Activated CD4-positive, CD25-positive, alpha-beta regulatory T cell treated with anti-CD3 and anti-CD28 coated beads, Interleukin-2, amount 50 U/mL, for 72 hours (primary cell): Measurements from ENCODE around the gene KCNH1.

Source experiments
- DNase-seq: peaks from one replicate; pipeline ENCODE4 v3.0.0; 2021

The KCNH1 gene

GRCh38 chr1:210916548-210916947 is 217.4 kb downstream of the KCNH1 start:
- DNase-seq = no peak

DNA sequence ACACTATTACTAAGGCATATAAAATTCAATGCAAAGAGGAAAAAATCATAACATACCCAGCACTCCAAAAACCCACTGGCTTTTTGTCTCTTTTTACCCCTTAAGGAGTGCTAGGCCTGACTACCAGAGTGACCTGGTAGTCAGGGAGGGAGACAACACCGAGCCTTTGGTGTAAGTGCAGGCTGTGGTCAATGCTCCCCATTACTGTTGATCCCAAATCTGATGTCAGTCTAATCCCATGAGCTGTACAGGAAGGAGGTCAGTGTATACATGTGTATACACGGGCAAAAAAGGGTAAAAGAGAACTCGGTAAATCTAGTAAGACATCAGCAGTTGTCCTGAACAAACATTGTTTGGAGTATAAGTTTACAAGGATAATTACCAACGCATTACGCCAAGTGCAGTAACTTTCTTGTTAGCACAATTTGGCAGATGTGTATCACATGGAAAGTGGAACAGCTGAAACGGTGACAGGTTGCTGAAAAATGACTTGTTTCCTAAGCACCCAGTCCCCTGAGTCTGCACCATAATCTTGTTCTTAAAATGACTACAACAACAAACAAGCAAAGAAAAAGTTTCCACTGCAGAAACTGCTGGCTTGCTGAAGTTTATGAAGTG is 217.9 kb downstream of the KCNH1 start:
- DNase-seq = no peak

GRCh38 chr1:210912752-210913151 is 221.2 kb downstream of the KCNH1 start:
- no peak for DNase-seq

DNA sequence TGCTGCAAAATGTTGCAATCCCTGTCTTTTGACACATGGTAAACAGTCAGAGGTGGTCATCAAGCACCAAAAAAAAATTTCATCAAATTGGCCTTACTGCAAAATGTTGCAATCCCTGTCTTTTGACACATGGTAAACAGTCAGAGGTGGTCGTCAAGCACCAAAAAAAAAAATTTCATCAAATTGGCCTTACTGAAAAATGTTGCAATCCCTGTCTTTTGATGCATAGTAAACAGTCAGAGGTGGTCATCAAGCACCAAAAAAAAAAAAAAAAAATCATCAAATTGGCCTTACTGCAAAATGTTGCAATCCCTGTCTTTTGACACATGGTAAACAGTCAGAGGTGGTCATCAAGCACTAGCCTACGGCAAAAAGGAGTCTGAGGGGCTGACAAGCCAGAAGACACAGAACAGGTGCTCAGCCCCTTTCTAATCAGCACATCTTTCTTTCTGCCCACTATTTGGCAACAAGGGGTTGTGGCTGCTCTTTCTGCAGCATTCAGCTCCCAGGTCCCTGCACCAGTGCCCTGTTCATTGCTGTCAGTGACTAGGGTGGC is 223.8 kb downstream of the KCNH1 start:
- no peak for DNase-seq

GRCh38 chr1:210908791-210909190 is 225.2 kb downstream of the KCNH1 start:
- DNase-seq = no peak

DNA sequence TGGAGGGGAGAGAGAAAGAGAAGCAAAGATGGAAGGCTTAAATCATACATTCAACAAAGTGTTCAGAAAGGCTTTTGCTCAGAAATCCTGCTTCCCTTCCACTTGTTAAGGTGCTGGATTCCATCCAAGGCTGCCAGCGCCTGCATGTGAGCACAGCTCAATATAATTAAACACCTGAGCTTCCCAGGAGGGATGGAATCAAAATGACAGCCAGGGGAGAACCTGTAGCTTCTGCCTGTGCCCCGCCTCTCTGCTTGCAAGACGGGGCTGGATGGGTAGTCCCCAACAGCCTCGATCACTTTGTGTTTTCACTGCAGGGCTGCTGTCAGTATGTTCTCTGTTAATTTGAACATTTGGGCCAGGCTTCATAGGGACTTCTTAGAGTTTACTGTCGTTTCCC is 225.7 kb downstream of the KCNH1 start:
- DNase-seq = no peak

DNA sequence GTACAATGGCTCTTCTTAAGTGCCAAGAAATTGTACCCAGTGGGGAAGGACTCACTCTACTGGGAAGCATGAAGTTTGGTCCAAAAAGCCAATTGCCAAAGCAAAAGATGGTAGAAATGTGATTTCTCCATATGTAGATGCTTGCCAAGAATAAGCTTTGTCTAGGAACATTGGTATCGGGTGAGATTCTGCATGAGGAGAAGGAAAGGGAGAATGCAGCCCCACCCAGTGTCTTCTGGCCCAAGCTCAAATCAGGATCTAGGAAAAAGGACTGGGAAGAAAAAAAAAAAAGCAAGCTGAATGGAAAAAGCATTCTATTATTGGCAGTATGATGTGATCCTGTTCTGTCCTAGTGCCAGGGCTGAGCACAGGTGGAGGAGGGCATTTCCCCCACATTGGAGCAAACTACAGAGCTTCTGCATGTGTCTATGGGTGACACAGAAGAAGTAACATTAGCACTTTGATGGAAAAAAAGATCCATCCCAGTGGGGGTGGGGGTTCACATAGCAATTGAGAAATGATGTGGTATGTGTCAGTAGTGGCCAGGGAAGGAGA is 226.6 kb downstream of the KCNH1 start:
- no peak for DNase-seq

DNA sequence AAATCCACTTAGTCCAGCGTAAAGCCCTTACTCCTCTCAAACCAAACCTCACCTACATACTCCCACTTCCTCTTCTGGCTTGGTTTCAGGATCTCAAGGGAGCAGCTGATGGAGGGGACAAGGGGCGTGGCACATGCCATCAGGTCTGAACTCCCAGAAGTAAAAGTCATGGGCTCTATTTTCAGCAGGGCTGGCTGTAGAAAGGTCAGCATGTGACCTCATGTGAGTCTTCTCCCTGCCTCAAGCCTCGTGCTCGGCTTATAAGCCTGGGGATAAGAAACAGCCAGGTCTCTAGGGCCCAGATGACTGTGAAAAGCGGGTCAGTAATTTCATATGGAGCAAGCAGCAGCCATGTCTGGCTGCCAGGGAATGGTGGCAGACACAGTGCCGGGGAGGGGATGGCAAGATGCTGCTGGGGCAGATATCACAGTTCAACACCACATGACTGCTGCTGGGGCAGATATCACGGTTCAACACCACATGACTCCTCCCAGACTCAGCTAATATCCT is 227.9 kb downstream of the KCNH1 start:
- DNase-seq = no peak

GRCh38 chr1:210905365-210905904 is 228.5 kb downstream of the KCNH1 start:
- DNase-seq = no peak

- no peak for DNase-seq
These were observed 231.8 kb downstream of the KCNH1 start for GRCh38 chr1:210901981-210902770.

DNA sequence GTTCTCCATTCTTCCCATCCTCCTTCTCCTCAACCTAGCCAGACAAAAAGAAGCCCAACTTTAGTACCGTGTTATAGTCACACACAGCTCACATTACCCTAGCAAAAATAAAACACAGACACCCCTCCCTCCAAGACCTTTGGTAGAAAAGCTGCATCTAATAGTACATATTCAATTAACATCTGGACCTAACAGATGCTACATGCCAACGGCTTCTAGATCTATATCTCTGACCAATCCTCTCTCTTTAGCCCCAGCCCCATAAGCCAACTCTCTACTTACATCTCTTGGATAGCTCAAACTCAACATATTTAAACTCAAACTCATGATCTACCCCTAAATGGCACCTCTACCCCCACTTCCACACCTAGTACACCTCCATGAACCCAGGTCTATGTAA is 233.1 kb downstream of the KCNH1 start:
- no peak for DNase-seq

DNA sequence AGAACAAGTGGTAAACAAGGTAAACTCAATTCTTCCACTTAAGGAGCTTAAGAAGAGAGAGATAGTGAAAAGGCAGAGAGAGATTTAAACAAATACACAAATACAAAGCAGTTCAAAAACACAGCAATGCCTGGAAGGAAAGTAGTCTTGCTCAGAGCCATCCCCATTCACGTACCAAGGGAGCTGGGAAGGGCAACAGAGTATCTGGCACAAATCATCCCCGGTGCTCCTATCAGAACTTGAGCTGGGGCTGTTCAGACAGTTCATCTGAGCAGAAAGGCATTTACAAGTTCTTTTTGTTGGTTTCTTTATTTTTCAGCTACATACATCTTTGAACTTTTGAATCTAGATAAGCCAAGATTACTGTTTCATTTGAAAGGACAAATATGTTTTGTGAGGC is 233.9 kb downstream of the KCNH1 start:
- DNase-seq = no peak

GRCh38 chr1:210899676-210900075 is 234.3 kb downstream of the KCNH1 start:
- no peak for DNase-seq

DNA sequence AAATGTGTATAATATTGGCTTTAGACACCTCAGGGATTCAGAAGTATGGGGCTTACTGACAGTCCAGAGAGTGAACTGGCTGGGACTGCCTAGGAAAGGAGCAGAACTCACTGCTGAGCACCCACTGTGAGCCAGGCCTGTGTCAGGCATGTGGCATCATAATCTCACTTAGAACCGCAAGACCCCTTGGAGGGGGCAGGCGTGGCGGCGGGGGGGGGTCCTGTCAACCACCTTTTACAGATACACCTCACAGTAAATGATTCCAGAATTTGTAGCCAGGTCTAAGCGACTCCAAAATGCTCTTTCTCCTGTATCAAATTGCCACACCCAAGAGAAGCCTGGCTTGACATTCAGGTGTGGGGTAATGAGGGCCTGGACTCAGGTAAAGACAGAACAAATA is 235.5 kb downstream of the KCNH1 start:
- DNase-seq = no peak

DNA sequence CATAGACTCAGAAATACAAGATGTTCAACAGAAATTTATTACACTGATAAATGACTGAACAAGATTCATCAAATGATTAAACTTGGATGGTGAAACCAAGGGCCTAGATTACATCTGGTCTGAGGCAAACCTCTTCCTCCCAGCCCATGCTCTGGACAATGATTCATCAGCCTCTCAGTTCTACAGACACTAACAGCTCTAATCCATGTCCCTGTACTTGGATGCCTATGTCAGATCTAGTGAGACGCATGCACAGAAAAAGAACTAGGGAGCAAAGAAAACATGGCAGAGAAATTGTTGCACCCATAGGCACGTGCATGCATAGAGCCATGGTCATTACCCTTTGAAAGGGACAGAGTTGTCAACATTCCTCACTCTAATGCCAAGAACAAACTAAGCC is 250.1 kb downstream of the KCNH1 start:
- DNase-seq = no peak

GRCh38 chr1:210882414-210883221 is 251.3 kb downstream of the KCNH1 start:
- no peak for DNase-seq

GRCh38 chr1:210878564-210878963 is 255.4 kb downstream of the KCNH1 start:
- DNase-seq = no peak

- no peak for DNase-seq
These were observed 257.7 kb downstream of the KCNH1 start for GRCh38 chr1:210876275-210876674.

DNA sequence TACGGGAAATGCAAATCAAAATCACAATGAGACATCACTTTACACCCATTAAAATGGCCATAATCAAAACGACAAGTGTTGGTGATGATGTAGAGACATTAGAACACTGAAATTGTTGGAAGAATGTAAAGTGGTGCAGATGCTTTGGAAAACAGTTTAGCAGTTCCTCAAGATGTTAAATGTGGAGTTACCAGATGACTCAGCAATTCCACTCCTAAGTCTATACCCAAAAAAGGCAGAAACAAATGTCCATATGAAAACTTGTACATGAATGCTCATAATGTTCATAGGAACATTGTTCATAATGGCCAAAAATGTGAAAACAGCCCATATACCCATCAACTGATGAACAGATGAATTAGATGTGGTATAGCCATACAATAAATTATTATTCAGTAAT is 267.4 kb downstream of the KCNH1 start:
- no peak for DNase-seq

DNA sequence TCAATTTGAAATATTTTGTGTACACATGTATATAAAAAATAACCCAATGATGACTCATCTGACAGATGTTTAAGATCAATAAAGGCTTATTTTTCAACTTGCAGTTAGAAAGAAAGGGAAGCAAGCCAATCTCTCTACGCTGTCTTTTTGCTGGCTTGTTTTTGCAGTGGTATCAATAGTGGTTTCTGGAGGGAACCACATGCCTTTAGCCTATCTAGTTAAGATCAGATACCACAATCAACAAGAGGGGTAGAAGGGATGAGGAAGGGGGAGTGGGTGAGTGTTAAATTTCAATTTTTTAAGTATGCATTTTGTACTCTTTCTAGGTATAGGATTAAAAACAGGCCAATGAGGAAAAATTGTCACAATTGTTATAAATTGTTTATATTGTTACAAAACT is 276.2 kb downstream of the KCNH1 start:
- DNase-seq = no peak

DNA sequence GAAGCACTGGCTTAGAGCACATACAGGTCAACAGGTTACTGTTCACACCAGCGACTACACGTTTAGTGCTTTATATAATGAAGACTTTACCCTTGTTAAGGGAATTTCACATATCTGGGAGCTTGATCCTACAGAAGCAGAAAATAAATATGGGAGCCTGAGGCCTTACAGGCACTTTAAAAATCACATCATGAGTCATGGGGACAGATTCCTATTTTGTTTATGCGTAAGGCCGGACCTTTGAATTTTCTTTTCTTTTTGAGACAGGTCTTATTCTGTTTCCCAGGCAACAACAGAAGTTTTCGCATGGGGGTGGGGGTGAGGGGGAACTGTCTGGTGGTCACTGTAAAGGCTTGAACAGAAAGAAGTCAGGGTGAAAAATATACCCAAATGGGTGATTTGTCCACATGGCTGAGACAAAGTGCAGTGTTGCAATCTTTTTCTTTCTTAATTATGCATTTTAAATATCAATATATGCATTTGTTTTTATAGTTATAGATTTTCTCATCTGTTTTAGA is 276.7 kb downstream of the KCNH1 start:
- DNase-seq = no peak

DNA sequence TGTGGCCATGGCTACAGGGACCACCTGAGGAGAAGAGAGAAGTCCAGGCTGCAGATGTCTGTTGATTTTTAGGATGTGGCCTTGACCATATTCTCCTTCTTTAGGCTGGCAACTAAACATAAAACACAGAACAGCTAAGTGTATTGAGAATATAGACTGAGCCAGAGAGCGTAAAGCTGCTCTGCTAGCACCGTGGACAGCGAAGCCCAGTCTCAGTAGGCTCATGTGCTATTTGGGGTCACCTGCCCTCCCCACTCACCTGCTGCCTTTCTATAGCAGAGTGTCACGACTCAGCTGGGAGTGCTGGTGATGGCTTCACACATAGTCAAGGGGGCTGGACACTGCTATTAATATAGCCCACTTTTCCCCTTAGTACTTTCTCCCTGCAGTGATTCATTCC is 278.5 kb downstream of the KCNH1 start:
- DNase-seq = no peak

- no peak for DNase-seq
These were observed 280.7 kb downstream of the KCNH1 start for GRCh38 chr1:210853276-210853675.
